ENCODE measurements around the gene KSR1. TPM values are rescaled to one million over a fixed set of nuclear protein-coding genes. Genes with fewer than 3 reads are reported as not detected.

The KSR1 gene
- total RNA-seq, 1 donor from 2014 or later: 90.2 TPM

GRCh38 chr17:27506348-27507218, 50.3 kb downstream of the KSR1 start:
- Mint-ChIP-seq H3K27me3 (ENCODE audit: low read depth, unreplicated experiment) (no peaks in the 10 kb centered on the region), H3K36me3 (ENCODE audit: low read depth, unreplicated experiment) (peaks cover 19% of the 10 kb centered on the region), H3K9me3 (ENCODE audit: unreplicated experiment) (peaks cover 6% of the 10 kb centered on the region), H3K4me3 (ENCODE audit: unreplicated experiment) (peak overlapping the region; percentile 29), H3K4me1 (ENCODE audit: low read depth, unreplicated experiment) (peaks cover 65% of the 10 kb centered on the region), H3K27ac (ENCODE audit: unreplicated experiment) (peak overlapping the region; percentile 90)
- Histone ChIP-seq H3K36me3 (ENCODE audit: insufficient read depth, low read length) (no peaks in the 10 kb centered on the region), H3K9me3 (ENCODE audit: insufficient read depth, low read depth, low read length) (no peaks in the 10 kb centered on the region), H3K4me1 (ENCODE audit: insufficient read depth, low read length) (peaks cover 33% of the 10 kb centered on the region), H3K27ac (ENCODE audit: low read depth, low read length) (peak overlapping the region; percentile 69), H3K27me3 (ENCODE audit: insufficient read depth, low read length) (no peaks in the 10 kb centered on the region), H3K79me2 (ENCODE audit: insufficient read depth, low read length) (peaks cover 61% of the 10 kb centered on the region), H4K20me1 (ENCODE audit: insufficient read depth, low read length) (peaks cover 58% of the 10 kb centered on the region), H3K9ac (ENCODE audit: low read length) (peak overlapping the region; percentile 43), H3K4me3 (ENCODE audit: insufficient read depth, low read depth, low read length) (no peak overlapping the region), H2AFZ (ENCODE audit: low read depth, low read length) (no peak overlapping the region), H3K4me2 (ENCODE audit: low read length) (peak overlapping the region; percentile 63)
- TF ChIP-seq CTCF (IDR thresholded peaks at IDR 0.05; ENCODE audit: insufficient read depth, low read depth, low read length) (no peak), EZH2 (IDR thresholded peaks at IDR 0.05; ENCODE audit: insufficient read depth, low read length) (no peak)
- DNase-seq (ENCODE audit: low read depth) (peak; percentile 75), FAIRE-seq (no peak)

- no peaks in the 10 kb centered on the region for H3K27me3 Mint-ChIP-seq (ENCODE audit: low read depth, unreplicated experiment)
- H3K4me3 Mint-ChIP-seq (ENCODE audit: unreplicated experiment): peak overlapping the region; percentile 40
- no peak for FAIRE-seq
These were observed 55.1 kb downstream of the KSR1 start for GRCh38 chr17:27511168-27511883.

GRCh38 chr17:27512031-27512430, 55.8 kb downstream of the KSR1 start:
- Histone ChIP-seq H3K9ac (ENCODE audit: low read length) (no peak overlapping the region), H3K4me1 (ENCODE audit: insufficient read depth, low read length) (no peaks in the 10 kb centered on the region), H3K27ac (ENCODE audit: low read depth, low read length) (no peak overlapping the region), H3K36me3 (ENCODE audit: insufficient read depth, low read length) (no peaks in the 10 kb centered on the region), H3K27me3 (ENCODE audit: insufficient read depth, low read length) (no peaks in the 10 kb centered on the region), H3K9me3 (ENCODE audit: insufficient read depth, low read depth, low read length) (no peaks in the 10 kb centered on the region), H3K4me2 (ENCODE audit: low read length) (no peak overlapping the region), H4K20me1 (ENCODE audit: insufficient read depth, low read length) (peaks cover 66% of the 10 kb centered on the region), H2AFZ (ENCODE audit: low read depth, low read length) (no peak overlapping the region), H3K79me2 (ENCODE audit: insufficient read depth, low read length) (peaks cover 66% of the 10 kb centered on the region), H3K4me3 (ENCODE audit: insufficient read depth, low read depth, low read length) (no peak overlapping the region)
- FAIRE-seq: no peak
- Mint-ChIP-seq H3K36me3 (ENCODE audit: low read depth, unreplicated experiment) (peaks cover 3% of the 10 kb centered on the region), H3K4me1 (ENCODE audit: low read depth, unreplicated experiment) (peaks cover 23% of the 10 kb centered on the region), H3K27me3 (ENCODE audit: low read depth, unreplicated experiment) (no peaks in the 10 kb centered on the region), H3K27ac (ENCODE audit: unreplicated experiment) (no peak overlapping the region), H3K4me3 (ENCODE audit: unreplicated experiment) (no peak overlapping the region), H3K9me3 (ENCODE audit: unreplicated experiment) (no peaks in the 10 kb centered on the region)
- TF ChIP-seq CTCF (IDR thresholded peaks at IDR 0.05; ENCODE audit: insufficient read depth, low read depth, low read length) (no peak), EZH2 (IDR thresholded peaks at IDR 0.05; ENCODE audit: insufficient read depth, low read length) (no peak)
- DNase-seq (ENCODE audit: low read depth): no peak

More at GRCh38 chr17:27511168-27511883, 55.1 kb downstream of the KSR1 start:
- Histone ChIP-seq H3K4me3 (ENCODE audit: insufficient read depth, low read depth, low read length) (no peak overlapping the region), H4K20me1 (ENCODE audit: insufficient read depth, low read length) (peaks cover 65% of the 10 kb centered on the region), H3K27me3 (ENCODE audit: insufficient read depth, low read length) (no peaks in the 10 kb centered on the region), H3K79me2 (ENCODE audit: insufficient read depth, low read length) (peaks cover 64% of the 10 kb centered on the region), H3K27ac (ENCODE audit: low read depth, low read length) (no peak overlapping the region), H3K4me2 (ENCODE audit: low read length) (no peak overlapping the region), H3K36me3 (ENCODE audit: insufficient read depth, low read length) (no peaks in the 10 kb centered on the region), H3K9ac (ENCODE audit: low read length) (no peak overlapping the region), H3K9me3 (ENCODE audit: insufficient read depth, low read depth, low read length) (no peaks in the 10 kb centered on the region), H3K4me1 (ENCODE audit: insufficient read depth, low read length) (peaks cover 4% of the 10 kb centered on the region), H2AFZ (ENCODE audit: low read depth, low read length) (no peak overlapping the region)
- DNase-seq (ENCODE audit: low read depth): no peak
- Mint-ChIP-seq H3K27ac (ENCODE audit: unreplicated experiment) (no peak overlapping the region), H3K36me3 (ENCODE audit: low read depth, unreplicated experiment) (peaks cover 3% of the 10 kb centered on the region), H3K4me1 (ENCODE audit: low read depth, unreplicated experiment) (peaks cover 29% of the 10 kb centered on the region), H3K9me3 (ENCODE audit: unreplicated experiment) (no peaks in the 10 kb centered on the region)
- TF ChIP-seq EZH2 (IDR thresholded peaks at IDR 0.05; ENCODE audit: insufficient read depth, low read length): no peak
